ENCODE results near the gene OLFML2A.
A peak's percentile ranks its signal among the peaks of the same experiment; 100 is the strongest.

The OLFML2A gene

DNA sequence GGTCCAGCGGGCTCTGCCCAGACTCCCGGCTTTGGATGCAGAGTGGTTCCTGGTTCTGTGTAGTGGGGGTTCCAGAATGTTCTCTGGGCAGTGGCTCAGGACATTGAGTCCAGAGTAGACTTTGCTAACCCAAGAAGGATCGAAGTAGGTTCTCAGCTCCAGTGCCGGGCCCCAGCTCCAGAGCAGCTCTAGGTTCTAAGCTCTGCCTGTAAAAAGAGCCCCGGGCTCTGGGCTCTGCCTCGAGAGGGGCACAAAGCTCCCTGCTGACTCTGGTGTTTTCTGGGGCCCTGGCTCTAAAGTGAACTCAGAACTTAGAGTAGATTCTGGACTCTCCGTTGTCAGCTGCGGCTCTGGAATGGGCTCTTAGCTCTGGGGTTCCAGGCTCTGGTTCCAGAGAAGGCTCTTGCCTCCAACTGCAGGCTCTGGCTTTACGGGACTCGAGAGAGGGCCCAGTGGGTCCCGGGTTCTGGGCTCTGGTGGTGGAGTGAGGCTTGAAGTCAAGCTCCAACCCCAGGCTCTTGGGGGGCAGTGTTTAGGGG lies 76.7 kb downstream of the OLFML2A start:
- H3K79me2 ChIP-seq (ENCODE audit: low read length): peaks cover 5% of the 10 kb centered on the region
- H3K27ac ChIP-seq (ENCODE audit: low read length): no peak overlapping the region
- H3K27me3 ChIP-seq (ENCODE audit: low read depth, low read length): no peaks in the 10 kb centered on the region
- H3K36me3 ChIP-seq (replicated peaks; ENCODE audit: low read depth, low read length): peaks cover 23% of the 10 kb centered on the region
- peaks cover 11% of the 10 kb centered on the region for H3K4me1 ChIP-seq (ENCODE audit: low read length)
- peak overlapping the region; percentile 74 for H3K4me3 ChIP-seq (ENCODE audit: low read length)
- no peak overlapping the region; the same call in 1 of the 2 replicates for H3K9ac ChIP-seq (ENCODE audit: low read length)
- no peaks in the 10 kb centered on the region for H3K9me3 ChIP-seq (ENCODE audit: insufficient read depth, low read length)
- H3K4me2 ChIP-seq (ENCODE audit: low read length): peak overlapping the region; percentile 93
- H4K20me1 ChIP-seq (ENCODE audit: insufficient read depth, low read length): peaks cover 35% of the 10 kb centered on the region
- no peak overlapping the region for H2AFZ ChIP-seq (ENCODE audit: low read depth, low read length)
- TF ChIP-seq, protein P1, sequence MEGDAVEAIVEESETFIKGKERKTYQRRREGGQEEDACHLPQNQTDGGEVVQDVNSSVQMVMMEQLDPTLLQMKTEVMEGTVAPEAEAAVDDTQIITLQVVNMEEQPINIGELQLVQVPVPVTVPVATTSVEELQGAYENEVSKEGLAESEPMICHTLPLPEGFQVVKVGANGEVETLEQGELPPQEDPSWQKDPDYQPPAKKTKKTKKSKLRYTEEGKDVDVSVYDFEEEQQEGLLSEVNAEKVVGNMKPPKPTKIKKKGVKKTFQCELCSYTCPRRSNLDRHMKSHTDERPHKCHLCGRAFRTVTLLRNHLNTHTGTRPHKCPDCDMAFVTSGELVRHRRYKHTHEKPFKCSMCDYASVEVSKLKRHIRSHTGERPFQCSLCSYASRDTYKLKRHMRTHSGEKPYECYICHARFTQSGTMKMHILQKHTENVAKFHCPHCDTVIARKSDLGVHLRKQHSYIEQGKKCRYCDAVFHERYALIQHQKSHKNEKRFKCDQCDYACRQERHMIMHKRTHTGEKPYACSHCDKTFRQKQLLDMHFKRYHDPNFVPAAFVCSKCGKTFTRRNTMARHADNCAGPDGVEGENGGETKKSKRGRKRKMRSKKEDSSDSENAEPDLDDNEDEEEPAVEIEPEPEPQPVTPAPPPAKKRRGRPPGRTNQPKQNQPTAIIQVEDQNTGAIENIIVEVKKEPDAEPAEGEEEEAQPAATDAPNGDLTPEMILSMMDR (IDR thresholded peaks at IDR 0.05; ENCODE audit: low read depth, low read length): no peak
- no peak for TF ChIP-seq EZH2phosphoT487 (IDR thresholded peaks at IDR 0.05; ENCODE audit: low read depth)

DNA sequence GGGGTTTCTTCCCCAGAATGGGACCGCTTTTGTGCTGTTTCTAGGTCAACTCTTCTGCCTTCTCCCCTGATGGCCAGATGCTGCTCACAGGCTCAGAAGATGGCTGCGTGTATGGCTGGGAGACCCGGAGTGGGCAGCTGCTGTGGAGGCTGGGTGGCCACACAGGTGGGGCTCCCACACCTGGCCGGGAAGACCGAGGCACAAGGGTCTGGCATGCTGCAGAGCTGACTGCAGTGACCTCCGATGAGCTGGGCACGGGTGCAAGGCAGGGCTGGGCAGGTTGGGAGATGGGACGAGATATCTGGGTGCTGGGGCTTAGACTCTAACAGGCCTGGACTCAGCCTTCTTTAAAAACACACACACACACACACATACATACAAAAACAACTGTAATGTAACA lies 77.2 kb downstream of the OLFML2A start:
- peaks cover 40% of the 10 kb centered on the region for H4K20me1 ChIP-seq (ENCODE audit: insufficient read depth, low read length)
- no peak overlapping the region for H2AFZ ChIP-seq (ENCODE audit: low read depth, low read length)
- H3K27me3 ChIP-seq (ENCODE audit: low read depth, low read length): no peaks in the 10 kb centered on the region
- peaks cover 28% of the 10 kb centered on the region for H3K36me3 ChIP-seq (replicated peaks; ENCODE audit: low read depth, low read length)
- peaks cover 12% of the 10 kb centered on the region for H3K4me1 ChIP-seq (ENCODE audit: low read length)
- H3K9ac ChIP-seq (ENCODE audit: low read length): no peak overlapping the region
- H3K79me2 ChIP-seq (ENCODE audit: low read length): peaks cover 10% of the 10 kb centered on the region
- no peak overlapping the region for H3K4me2 ChIP-seq (ENCODE audit: low read length)
- H3K9me3 ChIP-seq (ENCODE audit: insufficient read depth, low read length): no peaks in the 10 kb centered on the region
- H3K4me3 ChIP-seq (ENCODE audit: low read length): no peak overlapping the region
- H3K27ac ChIP-seq (ENCODE audit: low read length): no peak overlapping the region
- no peak for TF ChIP-seq EZH2phosphoT487 (IDR thresholded peaks at IDR 0.05; ENCODE audit: low read depth)
- TF ChIP-seq, protein P1 (IDR thresholded peaks at IDR 0.05; ENCODE audit: low read depth, low read length): no peak

DNA sequence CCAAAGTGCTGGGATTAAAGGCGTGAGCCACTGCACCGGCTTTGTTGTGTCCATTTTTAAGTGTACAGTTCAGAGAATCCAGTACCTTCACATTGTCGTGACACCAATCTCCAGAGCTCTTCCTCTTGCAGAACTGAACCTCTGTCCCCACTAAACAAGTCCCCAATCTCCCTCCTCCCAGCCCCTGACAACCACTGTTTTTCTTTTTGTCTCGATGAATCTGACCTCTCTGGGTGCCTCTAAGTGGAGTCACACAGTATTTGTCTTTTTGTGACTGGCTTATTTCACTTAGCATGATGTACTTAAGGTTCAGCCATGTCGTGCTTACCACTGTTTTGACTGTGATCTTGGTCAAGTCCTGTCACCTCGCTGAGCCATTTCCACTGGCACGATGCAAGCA lies 77.9 kb downstream of the OLFML2A start:
- H3K9me3 ChIP-seq (ENCODE audit: insufficient read depth, low read length): no peaks in the 10 kb centered on the region
- peaks cover 35% of the 10 kb centered on the region for H3K36me3 ChIP-seq (replicated peaks; ENCODE audit: low read depth, low read length)
- H3K9ac ChIP-seq (ENCODE audit: low read length): no peak overlapping the region
- no peaks in the 10 kb centered on the region for H3K27me3 ChIP-seq (ENCODE audit: low read depth, low read length)
- H3K79me2 ChIP-seq (ENCODE audit: low read length): peaks cover 17% of the 10 kb centered on the region
- H3K27ac ChIP-seq (ENCODE audit: low read length): no peak overlapping the region
- no peak overlapping the region for H3K4me3 ChIP-seq (ENCODE audit: low read length)
- H3K4me2 ChIP-seq (ENCODE audit: low read length): no peak overlapping the region
- no peak overlapping the region for H2AFZ ChIP-seq (ENCODE audit: low read depth, low read length)
- H3K4me1 ChIP-seq (ENCODE audit: low read length): peaks cover 19% of the 10 kb centered on the region
- peaks cover 47% of the 10 kb centered on the region for H4K20me1 ChIP-seq (ENCODE audit: insufficient read depth, low read length)
- no peak for TF ChIP-seq EZH2phosphoT487 (IDR thresholded peaks at IDR 0.05; ENCODE audit: low read depth)
- TF ChIP-seq, protein P1 (IDR thresholded peaks at IDR 0.05; ENCODE audit: low read depth, low read length): no peak

DNA sequence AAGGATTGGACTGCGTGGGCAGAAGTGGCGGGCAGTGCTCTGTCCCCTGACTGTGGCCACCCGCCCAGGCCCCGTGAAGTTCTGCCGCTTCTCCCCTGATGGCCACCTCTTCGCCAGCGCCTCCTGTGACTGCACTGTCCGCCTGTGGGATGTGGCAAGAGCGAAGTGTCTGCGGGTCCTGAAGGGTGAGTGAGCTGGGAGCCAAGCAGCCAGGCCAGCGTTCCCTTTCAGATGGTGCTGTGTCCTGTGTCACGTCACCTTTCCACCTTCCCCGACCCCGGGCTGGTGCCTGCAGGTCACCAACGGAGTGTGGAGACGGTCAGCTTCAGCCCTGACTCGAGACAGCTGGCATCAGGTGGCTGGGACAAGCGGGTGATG lies 78.6 kb downstream of the OLFML2A start:
- Histone ChIP-seq H3K4me2 (ENCODE audit: low read length) (no peak overlapping the region), H2AFZ (ENCODE audit: low read depth, low read length) (no peak overlapping the region), H3K4me1 (ENCODE audit: low read length) (peaks cover 26% of the 10 kb centered on the region), H3K36me3 (replicated peaks; ENCODE audit: low read depth, low read length) (peaks cover 42% of the 10 kb centered on the region), H3K27me3 (ENCODE audit: low read depth, low read length) (no peaks in the 10 kb centered on the region), H3K9me3 (ENCODE audit: insufficient read depth, low read length) (no peaks in the 10 kb centered on the region), H3K9ac (ENCODE audit: low read length) (no peak overlapping the region), H3K4me3 (ENCODE audit: low read length) (no peak overlapping the region), H3K27ac (ENCODE audit: low read length) (no peak overlapping the region), H3K79me2 (ENCODE audit: low read length) (peaks cover 24% of the 10 kb centered on the region), H4K20me1 (ENCODE audit: insufficient read depth, low read length) (peaks cover 54% of the 10 kb centered on the region)
- TF ChIP-seq, protein P1 (IDR thresholded peaks at IDR 0.05; ENCODE audit: low read depth, low read length): no peak
- no peak for TF ChIP-seq EZH2phosphoT487 (IDR thresholded peaks at IDR 0.05; ENCODE audit: low read depth)
